Measurements from ENCODE around the gene OARD1.

The OARD1 gene

GRCh38 chr6:41050536-41050935, 21.6 kb downstream of the OARD1 start:
- FAIRE-seq, result no peak
- DNase-seq (ENCODE audit: insufficient read length, low spot score), result no peak

GRCh38 chr6:41049955-41050354, 22.2 kb downstream of the OARD1 start:
- FAIRE-seq (no peak), DNase-seq (ENCODE audit: insufficient read length, low spot score) (no peak)

DNA sequence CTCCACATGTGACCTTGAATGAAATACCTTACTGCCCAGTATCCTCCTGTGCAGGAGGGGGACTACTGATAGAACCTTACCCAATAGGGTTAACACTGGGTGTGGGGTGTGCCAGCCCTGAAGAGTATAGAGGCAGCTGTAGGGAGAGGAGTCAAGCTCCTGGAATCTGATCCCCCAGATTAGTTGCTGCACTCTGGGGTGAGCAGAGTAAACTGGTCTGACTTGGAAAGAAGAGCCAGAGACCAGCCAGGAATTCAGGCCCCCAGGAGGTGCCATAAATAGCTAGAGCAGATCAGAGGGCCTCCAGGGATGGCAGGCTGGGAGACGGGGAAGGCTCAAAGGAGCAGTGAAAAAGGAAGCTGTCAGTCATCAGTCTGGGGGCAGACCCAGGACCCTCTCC, 22.6 kb downstream of the OARD1 start:
- FAIRE-seq (no peak), DNase-seq (ENCODE audit: insufficient read length, low spot score) (no peak)

GRCh38 chr6:41047745-41048732, 24.1 kb downstream of the OARD1 start:
- DNase-seq (ENCODE audit: insufficient read length, low spot score), result no peak
- no peak for FAIRE-seq

- FAIRE-seq, result no peak
Observed at GRCh38 chr6:41047306-41047705, 24.9 kb downstream of the OARD1 start.

DNA sequence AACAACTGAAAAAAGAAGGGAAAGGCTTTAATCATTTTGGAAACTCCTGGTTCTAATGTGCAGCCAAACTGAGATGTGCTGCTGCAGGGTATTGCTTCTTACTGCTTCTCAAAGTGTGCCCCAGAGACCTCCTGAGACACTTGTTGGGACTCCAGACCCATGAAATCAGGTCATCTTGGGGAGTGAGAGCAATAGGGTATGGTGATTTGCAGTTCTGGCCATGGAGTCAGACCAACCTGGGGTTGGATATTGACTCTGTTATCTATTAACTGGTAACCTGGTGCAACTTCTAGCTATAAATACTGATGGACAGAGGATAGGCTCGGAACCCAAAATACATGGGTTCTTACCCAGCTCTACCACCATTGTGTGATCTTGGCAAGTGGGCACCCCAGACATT, 26.1 kb downstream of the OARD1 start:
- FAIRE-seq, result no peak
- DNase-seq (ENCODE audit: insufficient read length, low spot score), result no peak

More at GRCh38 chr6:41047306-41047705, 24.9 kb downstream of the OARD1 start:
- no peak for DNase-seq (ENCODE audit: insufficient read length, low spot score)

DNA sequence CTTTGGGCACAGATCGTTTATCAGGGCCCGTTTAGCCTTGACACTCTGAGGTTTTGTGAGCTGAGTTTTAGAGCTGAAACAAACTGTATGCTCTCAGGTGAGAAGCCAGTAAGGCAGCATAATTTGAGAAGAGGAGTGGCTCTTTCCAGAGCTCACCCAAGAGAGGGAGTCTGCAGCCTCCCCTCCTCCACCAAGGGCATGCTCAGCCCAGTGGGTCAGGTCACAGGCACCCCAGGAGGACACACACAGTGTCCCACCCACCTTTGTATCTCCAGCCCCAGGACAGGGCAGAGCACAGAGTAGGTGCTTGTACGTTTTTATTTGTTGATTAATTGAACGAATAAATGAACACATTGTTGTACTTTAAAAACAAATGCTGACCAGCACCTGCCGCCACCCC, 26.5 kb downstream of the OARD1 start:
- FAIRE-seq, result no peak

GRCh38 chr6:41043151-41043550, 29.0 kb downstream of the OARD1 start:
- FAIRE-seq, result no peak
- no peak for DNase-seq (ENCODE audit: insufficient read length, low spot score)

More for the DNA sequence above, 26.5 kb downstream of the OARD1 start:
- DNase-seq (ENCODE audit: insufficient read length, low spot score), result no peak

DNA sequence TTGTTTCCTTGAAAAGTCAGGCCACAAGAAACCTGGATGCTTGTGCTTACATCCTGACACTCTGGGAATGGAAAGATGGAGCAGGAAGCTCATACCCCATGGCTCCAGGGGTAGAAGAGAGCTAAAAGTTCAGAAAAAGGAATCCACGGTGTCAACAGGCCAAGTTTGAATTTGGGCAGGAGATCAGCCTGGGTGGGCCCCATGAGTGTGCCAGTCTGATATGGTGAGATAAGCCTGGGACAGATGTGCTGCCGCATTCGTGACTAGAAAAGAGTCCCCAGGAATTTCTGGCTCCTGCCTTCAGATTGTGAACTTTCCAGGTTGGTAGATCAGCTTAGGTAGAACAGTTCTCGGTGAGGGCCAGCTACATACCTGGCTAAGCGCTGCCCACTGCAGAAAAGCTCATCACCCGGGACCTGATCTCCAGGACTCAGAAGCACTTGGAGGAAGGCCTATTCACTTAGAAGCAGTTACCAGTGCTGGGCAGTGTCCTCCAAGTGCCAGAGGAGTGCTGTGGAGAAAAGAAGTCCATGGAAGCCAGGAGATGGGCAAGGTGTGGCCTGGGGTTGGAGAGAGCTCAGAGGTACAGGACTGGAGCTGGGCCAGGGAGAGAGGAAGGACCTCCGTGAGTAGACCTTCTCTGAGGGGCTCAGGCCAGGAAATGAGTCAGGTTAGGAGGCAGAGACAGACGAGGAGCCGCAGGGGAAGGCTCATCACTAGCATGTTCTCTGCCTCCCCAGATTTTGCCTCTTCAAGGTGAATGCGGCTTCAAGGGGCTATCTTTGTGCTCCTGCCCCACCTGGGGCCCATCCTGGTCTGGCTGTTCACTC, 29.7 kb downstream of the OARD1 start, which contains the start of gene TSPO2:
Gene TSPO2, plus strand, starts transcription at position 242 of the 830 bp plus-strand sequence. Its CDS starts 519 bp downstream, at position 761.
- no peak for FAIRE-seq
- DNase-seq (ENCODE audit: insufficient read length, low spot score), result no peak

DNA sequence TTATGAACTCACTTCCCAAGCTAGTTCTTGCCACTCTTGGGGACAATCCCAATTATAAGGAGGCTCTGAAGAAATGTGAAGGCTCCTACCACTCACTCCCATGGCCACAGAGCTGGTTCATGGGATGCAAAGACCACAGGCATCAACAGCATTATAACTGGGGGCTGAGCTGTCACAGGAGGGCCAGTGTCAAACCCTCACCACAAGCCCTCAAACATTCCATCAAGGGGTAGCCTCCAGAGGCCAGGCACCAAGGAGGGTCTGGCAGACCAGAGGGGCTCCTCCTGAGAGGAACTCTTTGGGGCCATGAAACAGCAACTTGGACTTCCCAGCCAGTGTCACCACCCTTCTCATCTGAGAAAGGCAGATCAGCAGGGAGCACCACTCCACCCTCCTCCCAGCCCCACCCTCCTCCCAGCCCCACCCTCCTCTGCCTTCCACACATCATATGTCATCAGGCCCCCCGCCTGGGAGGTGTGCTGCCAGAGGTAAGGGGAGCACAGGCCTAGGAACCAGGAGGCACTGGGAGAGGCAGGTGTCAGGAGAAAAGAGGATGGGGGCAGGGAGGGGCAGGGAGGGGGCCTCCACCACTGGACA, 31.1 kb downstream of the OARD1 start:
- FAIRE-seq, result no peak

GRCh38 chr6:41040101-41040939, 31.8 kb downstream of the OARD1 start:
- peak; percentile 35 for FAIRE-seq

More for the DNA sequence above, 31.1 kb downstream of the OARD1 start:
- DNase-seq (ENCODE audit: insufficient read length, low spot score), result no peak

DNA sequence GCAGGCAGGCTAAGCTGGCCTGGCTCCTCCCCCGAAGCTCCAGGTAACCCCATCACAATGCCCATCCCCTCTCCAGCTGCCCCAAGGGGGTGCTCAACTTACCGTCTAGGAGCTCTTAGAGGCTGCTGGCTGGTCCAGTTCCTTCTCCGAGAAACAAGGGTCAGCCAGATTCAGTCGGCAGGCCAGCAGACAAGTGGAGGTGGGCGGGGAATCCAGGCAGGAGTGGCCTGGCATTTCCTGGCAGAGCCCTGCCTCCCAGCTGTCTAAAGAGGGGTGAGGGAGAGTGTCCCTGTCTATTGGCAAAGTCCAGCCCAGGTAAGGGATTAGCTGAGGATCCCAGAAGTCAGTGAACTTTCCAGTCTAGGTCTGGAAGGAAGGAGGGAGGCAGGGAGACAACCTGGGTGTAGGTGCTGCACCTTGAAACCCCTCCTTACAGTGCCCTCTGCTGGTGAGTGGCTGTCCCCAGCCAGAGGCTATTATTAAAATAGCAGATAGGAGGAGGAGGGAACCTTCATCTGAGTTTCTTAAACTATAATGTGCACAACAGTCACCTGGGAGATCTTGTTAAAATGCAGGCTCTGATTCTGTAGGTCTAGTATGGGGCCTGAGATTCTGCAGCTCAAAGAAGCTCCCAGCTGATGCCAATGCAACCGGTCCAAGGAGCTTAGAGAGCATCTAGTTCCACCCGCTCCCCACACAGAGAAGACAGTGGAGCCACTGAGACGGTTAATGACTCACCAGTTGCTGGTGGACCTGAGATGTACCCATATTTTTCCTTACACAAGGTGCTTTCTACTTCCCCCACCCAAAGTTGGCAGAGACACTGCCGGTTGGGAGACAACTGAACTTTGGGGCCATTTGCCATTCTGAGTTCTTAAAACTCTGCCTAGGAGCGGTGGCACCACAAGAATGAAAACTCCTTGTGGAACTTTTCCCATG, 32.8 kb downstream of the OARD1 start, which contains the start of gene UNC5CL:
Gene UNC5CL, minus strand, starts transcription at position 162 of the 939 bp plus-strand sequence. CDS start 4,147 bp downstream, outside the sequence.
- FAIRE-seq (peak; percentile 67), DNase-seq (ENCODE audit: insufficient read length, low spot score) (peak; percentile 50)

More at GRCh38 chr6:41040101-41040939, 31.8 kb downstream of the OARD1 start:
- DNase-seq (ENCODE audit: insufficient read length, low spot score), result peak; percentile 20

GRCh38 chr6:41038205-41038604, 34.0 kb downstream of the OARD1 start:
- DNase-seq (ENCODE audit: insufficient read length, low spot score), result no peak
- no peak for FAIRE-seq

DNA sequence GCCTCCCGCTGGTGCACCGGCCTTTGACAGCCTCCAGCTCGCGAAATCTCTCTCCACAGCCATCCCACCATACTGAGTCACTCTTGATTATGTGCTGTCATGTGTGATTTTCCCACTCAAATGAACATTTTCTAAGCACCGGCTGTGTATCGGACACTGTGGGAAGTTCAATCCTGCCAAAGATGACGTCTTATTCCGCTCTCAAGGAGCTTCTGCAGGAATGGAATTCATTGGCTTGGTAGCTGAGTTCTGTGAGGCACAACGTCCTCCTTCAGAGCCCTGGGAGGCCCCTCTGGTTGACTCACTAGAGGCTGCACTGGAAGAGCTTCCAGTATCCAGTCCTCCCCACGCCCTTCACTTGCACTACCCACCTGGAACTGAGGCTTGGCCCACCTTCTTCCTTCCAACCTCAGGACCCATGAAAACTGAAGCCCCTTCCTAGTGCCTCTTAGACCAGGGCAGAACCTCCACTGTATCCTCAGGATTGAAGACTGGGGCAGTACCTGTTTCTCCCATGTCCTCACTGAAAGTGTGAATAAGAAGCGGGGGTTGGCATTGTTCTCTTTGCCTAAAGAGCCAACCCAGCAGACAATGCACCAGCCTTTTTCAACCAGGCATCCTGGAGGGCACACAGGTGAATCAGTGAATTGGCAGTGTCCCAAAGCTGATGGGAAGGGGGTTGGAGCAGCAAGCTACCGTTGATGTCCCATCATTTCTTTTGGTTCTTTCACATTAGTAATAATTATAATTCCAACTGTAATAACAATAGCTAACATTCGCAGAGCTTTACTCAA, 34.9 kb downstream of the OARD1 start:
- DNase-seq (ENCODE audit: insufficient read length, low spot score), result no peak
- FAIRE-seq, result no peak

- no peak for FAIRE-seq
- no peak for DNase-seq (ENCODE audit: insufficient read length, low spot score)
Observed at GRCh38 chr6:41036601-41037000, 35.6 kb downstream of the OARD1 start.

GRCh38 chr6:41036186-41036585, 36.0 kb downstream of the OARD1 start:
- DNase-seq (ENCODE audit: insufficient read length, low spot score), result no peak
- FAIRE-seq, result no peak

DNA sequence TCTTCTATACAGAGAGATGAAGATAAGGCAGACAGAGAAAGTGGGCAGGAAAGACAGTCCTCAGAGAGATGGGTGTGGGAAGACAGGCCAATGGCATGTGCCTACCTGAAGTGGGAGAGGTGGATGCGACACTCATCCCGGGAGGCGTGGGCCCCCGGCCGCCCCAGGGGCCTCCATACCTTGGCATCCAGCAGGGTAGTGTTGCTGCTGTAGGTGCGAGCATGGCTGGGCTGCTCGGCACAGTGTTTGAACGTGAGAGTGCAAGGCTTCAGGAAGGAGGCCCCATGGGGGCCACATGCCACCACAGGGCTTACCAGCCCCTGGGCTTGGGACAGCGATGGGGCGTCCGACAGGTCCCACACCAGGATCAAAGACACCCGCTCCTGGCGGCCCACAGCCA, 38.4 kb downstream of the OARD1 start:
- FAIRE-seq, result no peak
- DNase-seq (ENCODE audit: insufficient read length, low spot score), result no peak

DNA sequence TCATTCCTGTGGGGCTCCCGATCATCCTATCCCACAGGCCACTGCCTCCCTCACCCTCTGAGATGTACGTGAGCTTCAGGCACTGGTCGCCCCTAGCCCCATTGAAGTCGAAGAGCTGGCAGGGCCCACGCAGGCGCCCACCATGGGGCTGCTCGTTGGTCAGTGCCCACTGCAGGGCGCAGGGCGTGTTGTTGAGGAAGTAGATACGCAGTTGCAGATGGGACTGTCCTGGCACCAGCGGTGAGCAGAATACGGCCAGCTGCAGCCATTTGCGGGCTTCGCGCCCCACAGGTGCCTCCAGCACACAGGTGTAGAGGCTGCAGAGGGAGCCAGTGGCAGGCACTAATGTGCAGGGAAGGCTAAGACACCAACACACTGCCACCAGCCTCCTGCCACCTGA, 39.3 kb downstream of the OARD1 start:
- FAIRE-seq, result no peak
- no peak for DNase-seq (ENCODE audit: insufficient read length, low spot score)

Data from GM19239 (cell line).